Thyroid gland (tissue), 4 donors: ENCODE measurements around the gene VPS35. TPM values are rescaled to one million over a fixed set of nuclear protein-coding genes. Genes with fewer than 3 reads are reported as not detected.

Source experiments
- DNase-seq, 2 donors: peaks; one replicate each; pipeline ENCODE4 v3.0.0-alpha.2; 2019
- H3K27ac ChIP-seq, 3 donors: fragments of 200-600 bp; sonication (generic); 1 replicate in 2 of 3; 2 replicates in 1 of 3; pipeline ENCODE4 v1.5.1; 2016 to 2019; ENCODE audit warnings: mild to moderate bottlenecking in 1 of 3, moderate library complexity in 1 of 3
- H3K27me3 ChIP-seq: fragments of 200-600 bp; sonication (generic); one replicate; pipeline ENCODE4 v1.5.1; 2019
- H3K36me3 ChIP-seq, 2 donors: fragments of 200-600 bp; sonication (generic); one replicate each; pipeline ENCODE4 v1.5.1; 2016 to 2019
- H3K4me1 ChIP-seq, 2 donors: fragments of 200-600 bp; sonication (generic); one replicate each; pipeline ENCODE4 v1.5.1; 2017 to 2019
- H3K4me3 ChIP-seq, 3 donors: fragments of 200-600 bp; sonication (generic); replicated peaks in 1 of 3; 1 replicate in 2 of 3; 2 replicates in 1 of 3; pipeline ENCODE4 v1.5.1; 2016; ENCODE audit warnings: mild to moderate bottlenecking in 1 of 3
- H3K9me3 ChIP-seq: fragments of 200-600 bp; sonication (generic); one replicate; pipeline ENCODE4 v1.5.1; 2017
- POLR2A ChIP-seq, 2 donors: fragments of 450-650 bp; IDR thresholded peaks; one replicate each; pipeline ENCODE4 v1.6.1; 2017; ENCODE audit warnings: antibody characterized with exemption in 2 of 2, mild to moderate bottlenecking in 2 of 2, moderate library complexity in 1 of 2
- WGBS, 2 donors: methylation state at CpG; one replicate each; pipeline ENCODE4 v1.1.5; 2017; 5-methylcytosine and 5-hydroxymethylcytosine counted together
- intact Hi-C: fragments of 100-400 bp; cut with DNase I; formaldehyde crosslinking; loops from one replicate; pipeline ENCODE4 v1.15.1; 2023
- total RNA-seq, 4 donors: library from RNA; depleted of rRNA; stranded (reverse); fragments of >200 nt; gene quantifications; one replicate each; pipeline ENCODE4 v1.2.3, GENCODE V29; 2016
- TF ChIP-seq, protein P1 (sequence below), 6 experiments: fragments of 200-600 bp in 3 of 6; fragments of 450-650 bp in 3 of 6; sonication (generic) in 3 of 6; IDR thresholded peaks; one replicate each; pipeline ENCODE4 v1.5.1; 2016 to 2019; ENCODE audit warnings: antibody characterized with exemption in 6 of 6, mild to moderate bottlenecking in 2 of 6, inconsistent platforms in 1 of 6, moderate library complexity in 1 of 6

VPS35 gene
- total RNA-seq, 4 donors from 2014 or later: 52.8 to 71.6 (median 62.6) TPM

DNA sequence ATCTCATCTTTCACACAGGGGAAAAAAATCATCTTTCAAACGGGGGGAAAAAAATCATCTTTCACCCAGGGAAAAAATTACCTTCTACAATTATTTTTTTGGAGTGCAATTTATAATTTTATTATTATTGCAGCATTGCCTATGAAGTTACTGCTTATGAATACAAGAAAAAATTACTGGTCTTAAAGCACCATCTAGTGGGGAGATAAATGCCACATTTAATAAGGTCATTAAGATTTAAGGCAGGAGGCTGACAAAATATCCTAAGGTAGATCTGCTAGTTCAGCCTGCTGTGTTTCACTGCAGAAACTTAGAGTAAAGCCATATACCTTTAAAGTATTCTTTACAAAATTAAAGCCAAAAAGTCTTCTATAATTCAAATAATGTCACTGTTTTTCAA lies 81.4 kb downstream of the VPS35 start:
- Histone ChIP-seq H3K9me3 (no peaks in the 10 kb centered on the region), H3K4me3 (no peak overlapping the region), H3K4me1 (no peaks in the 10 kb centered on the region), H3K27ac (no peak overlapping the region), H3K36me3 (no peaks in the 10 kb centered on the region), H3K27me3 (no peaks in the 10 kb centered on the region)
- DNase-seq: no peak
- intact Hi-C loops: no loop called here
- TF ChIP-seq POLR2A (IDR thresholded peaks at IDR 0.05): no peak
- TF ChIP-seq, protein P1, sequence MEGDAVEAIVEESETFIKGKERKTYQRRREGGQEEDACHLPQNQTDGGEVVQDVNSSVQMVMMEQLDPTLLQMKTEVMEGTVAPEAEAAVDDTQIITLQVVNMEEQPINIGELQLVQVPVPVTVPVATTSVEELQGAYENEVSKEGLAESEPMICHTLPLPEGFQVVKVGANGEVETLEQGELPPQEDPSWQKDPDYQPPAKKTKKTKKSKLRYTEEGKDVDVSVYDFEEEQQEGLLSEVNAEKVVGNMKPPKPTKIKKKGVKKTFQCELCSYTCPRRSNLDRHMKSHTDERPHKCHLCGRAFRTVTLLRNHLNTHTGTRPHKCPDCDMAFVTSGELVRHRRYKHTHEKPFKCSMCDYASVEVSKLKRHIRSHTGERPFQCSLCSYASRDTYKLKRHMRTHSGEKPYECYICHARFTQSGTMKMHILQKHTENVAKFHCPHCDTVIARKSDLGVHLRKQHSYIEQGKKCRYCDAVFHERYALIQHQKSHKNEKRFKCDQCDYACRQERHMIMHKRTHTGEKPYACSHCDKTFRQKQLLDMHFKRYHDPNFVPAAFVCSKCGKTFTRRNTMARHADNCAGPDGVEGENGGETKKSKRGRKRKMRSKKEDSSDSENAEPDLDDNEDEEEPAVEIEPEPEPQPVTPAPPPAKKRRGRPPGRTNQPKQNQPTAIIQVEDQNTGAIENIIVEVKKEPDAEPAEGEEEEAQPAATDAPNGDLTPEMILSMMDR (IDR thresholded peaks at IDR 0.05): peak in 2 of 6 experiments; percentile 16 to 30
- WGBS, 2 donors: 73 to 76% methylated on average over 1 of the region's 1 CpG

DNA sequence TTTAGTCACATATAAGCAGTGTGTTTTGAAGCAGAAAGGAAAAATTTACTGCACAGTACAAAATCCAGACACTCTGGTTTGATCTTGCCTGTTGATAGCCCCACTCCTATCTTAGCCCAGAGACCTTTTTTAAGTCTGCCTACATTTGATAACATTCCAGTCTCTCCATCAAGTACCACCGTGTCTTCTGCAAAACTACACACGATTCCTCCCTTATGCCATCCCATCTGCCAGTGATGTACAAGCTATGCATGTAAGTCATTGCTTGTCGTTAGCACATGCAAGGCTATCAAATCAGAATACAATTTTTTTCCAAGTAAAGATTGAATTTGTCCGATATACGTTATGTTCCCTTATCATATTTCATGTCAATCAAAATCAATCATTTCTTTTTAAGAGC lies 82.7 kb downstream of the VPS35 start:
- Histone ChIP-seq H3K27ac (no peak overlapping the region), H3K9me3 (no peaks in the 10 kb centered on the region), H3K36me3 (no peaks in the 10 kb centered on the region), H3K27me3 (no peaks in the 10 kb centered on the region), H3K4me1 (no peaks in the 10 kb centered on the region), H3K4me3 (no peak overlapping the region)
- TF ChIP-seq POLR2A (IDR thresholded peaks at IDR 0.05): no peak
- TF ChIP-seq, protein P1 (IDR thresholded peaks at IDR 0.05): no peak
- DNase-seq: no peak
- intact Hi-C loops: no loop called here
- WGBS, 2 donors: 94 to 95% methylated on average over 5 of the region's 5 CpGs

Other genes starting within 250 kb of the VPS35 start
- 1 to 10 TPM in 1 of 4 donors, not detected in 3; 1.8 TPM for gene SHCBP1, start 67.8 kb downstream of the VPS35 start, total RNA-seq
- gene ORC6, start 481 bp upstream of the VPS35 start, total RNA-seq: 1 to 10 TPM in 3 of 4 donors, under 1 TPM in 1; 0.27 to 4.0 (median 1.7) TPM
- under 1 TPM in 3 of 4 donors, not detected in 1; 0.10 to 0.27 (median 0.11) TPM for gene MYLK3, start 59.2 kb upstream of the VPS35 start, total RNA-seq
- gene C16orf87, start 142.0 kb upstream of the VPS35 start, total RNA-seq: 10 to 100 TPM in 1 of 4 donors, 1 to 10 TPM in 3; 5.1 to 13.3 (median 6.2) TPM
- gene GPT2, start 195.2 kb upstream of the VPS35 start, total RNA-seq: 10 to 100 TPM in 3 of 4 donors, 1 to 10 TPM in 1; 5.5 to 19.2 (median 13.2) TPM